Spleen (tissue), 11 donors: Measurements from ENCODE around the gene SKI. TPM values are rescaled to one million over a fixed set of nuclear protein-coding genes. Genes with fewer than 3 reads are reported as not detected.

Source experiments
- DNase-seq: peaks from one replicate; pipeline ENCODE4 v3.0.0-alpha.2; 2020
- H3K27ac ChIP-seq, 8 donors: fragments of 200-600 bp; sonication (generic) in 7 of 8; 1 replicate in 4 of 8; 2 replicates in 4 of 8; pipeline versions ENCODE4 v1.5.0 to v1.8.0; 2016 to 2021; ENCODE audit warnings: inconsistent platforms in 4 of 8, mild to moderate bottlenecking in 4 of 8, moderate library complexity in 1 of 8
- H3K27me3 ChIP-seq, 7 donors: fragments of 200-600 bp; sonication (generic) in 6 of 7; replicated peaks in 1 of 7; 1 replicate in 4 of 7; 2 replicates in 3 of 7; pipeline versions ENCODE4 v1.5.0 to v1.8.0; 2016 to 2021; ENCODE audit warnings: inconsistent platforms in 3 of 7, mild to moderate bottlenecking in 1 of 7
- H3K36me3 ChIP-seq, 6 donors: fragments of 200-600 bp; sonication (generic) in 5 of 6; 1 replicate in 4 of 6; 2 replicates in 2 of 6; pipeline versions ENCODE4 v1.5.0 to v1.8.0; 2016 to 2021; ENCODE audit warnings: inconsistent platforms in 2 of 6
- H3K4me1 ChIP-seq, 6 donors: fragments of 200-600 bp; sonication (generic) in 5 of 6; 1 replicate in 3 of 6; 2 replicates in 3 of 6; pipeline versions ENCODE4 v1.5.0 to v1.8.0; 2016 to 2021; ENCODE audit warnings: inconsistent platforms in 3 of 6
- H3K4me3 ChIP-seq, 8 donors: fragments of 200-600 bp; sonication (generic) in 7 of 8; 1 replicate in 4 of 8; 2 replicates in 4 of 8; pipeline versions ENCODE4 v1.5.0 to v1.8.0; 2016 to 2021; ENCODE audit warnings: inconsistent platforms in 4 of 8, mild to moderate bottlenecking in 4 of 8, moderate library complexity in 2 of 8
- H3K9me3 ChIP-seq, 8 donors: fragments of 200-600 bp; sonication (generic) in 7 of 8; 1 replicate in 4 of 8; 2 replicates in 4 of 8; pipeline versions ENCODE4 v1.5.0 to v1.8.0; 2016 to 2021; ENCODE audit warnings: inconsistent platforms in 4 of 8
- CTCF ChIP-seq, 11 experiments: fragments of 200-600 bp in 7 of 11; fragments of 450-650 bp in 4 of 11; sonication (generic) in 4 of 11; IDR thresholded peaks in 8 of 11; conservative IDR thresholded peaks in 3 of 11; 1 replicate in 7 of 11; 2 replicates in 4 of 11; pipeline versions ENCODE4 v1.4.0 to v1.8.0; 2016 to 2021; ENCODE audit warnings: antibody characterized with exemption in 11 of 11, inconsistent platforms in 4 of 11, mild to moderate bottlenecking in 1 of 11
- POLR2A ChIP-seq, 3 donors: fragments of 450-650 bp; IDR thresholded peaks; one replicate each; pipeline ENCODE4 v1.5.1; 2017; ENCODE audit warnings: antibody characterized with exemption in 3 of 3, mild to moderate bottlenecking in 1 of 3
- POLR2AphosphoS5 ChIP-seq, 3 donors: sonication (generic); formaldehyde crosslinking; IDR thresholded peaks; one replicate each; pipeline ENCODE4 v1.5.1; 2017; ENCODE audit warnings: antibody characterized with exemption in 3 of 3
- WGBS, 5 donors: extraction: QIAGEN DNeasy Blood & Tissue Kit in 3 of 5; methylation state at CpG; one replicate each; pipeline versions ENCODE4 v1.1.5 to v1.1.7; 2013 to 2018; 5-methylcytosine and 5-hydroxymethylcytosine counted together
- intact Hi-C: fragments of 100-400 bp; cut with DNase I; formaldehyde crosslinking; loops from one replicate; pipeline ENCODE4 v1.15.0; 2023; ENCODE audit warnings: low total_unique reads
- polyA plus RNA-seq, 3 donors: library from polyadenylated mRNA; stranded (reverse); fragments of 200-250 nt; gene quantifications; one replicate each; pipeline ENCODE4 v1.2.1, GENCODE V29; 2013
- total RNA-seq, 7 donors: library from RNA; depleted of rRNA in 3 of 7; stranded (reverse); fragments of >200 nt in 3 of 7; fragmentation: NEBNext Ultra II Directional in 4 of 7; extraction: Animal tissue kit (Norgen Biotek cat#: 25700) in 4 of 7; gene quantifications; one replicate each; pipeline versions ENCODE4 v1.1.0 to v1.2.1, GENCODE V29; 2016 to 2021
- donor health status: healthy with polysubstance abuse.
- donor health status: DM: no; HTN: no; CAD: no; lungs with moderate emphysema.
- donor health status: DM: no; HTN: no; CAD: no.
- donor health status: Bipolar disorder and iron deficiency.
- donor health status: healthy.
- donor health status: DM: no; HTN: no; CAD: no.
- donor health status: DM: yes; HTN: yes; CAD: no.

The SKI gene
- total and polyA plus RNA-seq, 10 donors: 4.4 to 100.0 (median 54.3) TPM

GRCh38 chr1:2272686-2273400, 44.7 kb downstream of the SKI start:
- H3K27me3 ChIP-seq: no peaks in the 10 kb centered on the region
- no peaks in the 10 kb centered on the region for H3K9me3 ChIP-seq
- intact Hi-C loops: no loop called here
- no peak overlapping the region for H3K4me3 ChIP-seq
- TF ChIP-seq POLR2AphosphoS5 (IDR thresholded peaks at IDR 0.05): no peak
- TF ChIP-seq POLR2A (IDR thresholded peaks at IDR 0.05): no peak
- peaks cover 54 to 100% (median 95%) of the 10 kb centered on the region in 6 donors for H3K4me1 ChIP-seq
- WGBS, 5 donors: 71 to 83% (median 77%) methylated on average over 23 to 28 of the region's 28 CpGs
- H3K36me3 ChIP-seq: peaks cover 0 to 13% (median 0%) of the 10 kb centered on the region in 6 donors
- H3K27ac ChIP-seq: peak overlapping the region in 4 of 8 donors; percentile 18 to 66 (median 52)
- DNase-seq: no peak

- H3K4me1 ChIP-seq: peaks cover 55 to 100% (median 95%) of the 10 kb centered on the region in 6 donors
- no peak for DNase-seq
- 80 to 92% (median 86%) methylated on average over 10 to 29 of the region's 29 CpGs for WGBS, 5 donors
- H3K9me3 ChIP-seq: no peaks in the 10 kb centered on the region
- no peak overlapping the region for H3K4me3 ChIP-seq
- intact Hi-C loops: no loop called here
- H3K36me3 ChIP-seq: peaks cover 0 to 15% (median 0%) of the 10 kb centered on the region in 6 donors
- TF ChIP-seq POLR2A (IDR thresholded peaks at IDR 0.05) (no peak), CTCF (IDR thresholded peaks at IDR 0.05 in 8 of 11, conservative IDR thresholded peaks at IDR 0.05 in 3 of 11) (no peak), POLR2AphosphoS5 (IDR thresholded peaks at IDR 0.05) (peak in 1 of 3 donors; percentile 16)
- H3K27me3 ChIP-seq: no peaks in the 10 kb centered on the region
- H3K27ac ChIP-seq: peak overlapping the region in 6 of 8 donors; percentile 22 to 66 (median 52)
These were observed 45.4 kb downstream of the SKI start for GRCh38 chr1:2273401-2274090.

GRCh38 chr1:2274231-2274928, 46.3 kb downstream of the SKI start:
- TF ChIP-seq POLR2A (IDR thresholded peaks at IDR 0.05): no peak
- TF ChIP-seq POLR2AphosphoS5 (IDR thresholded peaks at IDR 0.05): peak in 2 of 3 donors; percentile 10 to 16
- Histone ChIP-seq H3K27ac (peak overlapping the region in 7 of 8 donors; percentile 23 to 66 (median 63)), H3K4me3 (no peak overlapping the region), H3K9me3 (no peaks in the 10 kb centered on the region), H3K4me1 (peaks cover 61 to 100% (median 95%) of the 10 kb centered on the region in 6 donors), H3K36me3 (peaks cover 0 to 10% (median 0%) of the 10 kb centered on the region in 6 donors), H3K27me3 (no peaks in the 10 kb centered on the region)
- intact Hi-C loops: no loop called here
- WGBS, 5 donors: 80 to 91% (median 82%) methylated on average over 18 to 24 of the region's 24 CpGs
- DNase-seq: no peak

GRCh38 chr1:2274929-2275475, 46.9 kb downstream of the SKI start:
- TF ChIP-seq CTCF (IDR thresholded peaks at IDR 0.05 in 8 of 11, conservative IDR thresholded peaks at IDR 0.05 in 3 of 11) (no peak), POLR2AphosphoS5 (IDR thresholded peaks at IDR 0.05) (peak in 2 of 3 donors; percentile 14 to 19)
- H3K27me3 ChIP-seq: no peaks in the 10 kb centered on the region
- no peak overlapping the region for H3K4me3 ChIP-seq
- intact Hi-C loops: no loop called here
- H3K27ac ChIP-seq: peak overlapping the region in 7 of 8 donors; percentile 15 to 66 (median 63)
- no peak for DNase-seq
- H3K4me1 ChIP-seq: peaks cover 67 to 100% (median 98%) of the 10 kb centered on the region in 6 donors
- peaks cover 0 to 10% (median 0%) of the 10 kb centered on the region in 6 donors for H3K36me3 ChIP-seq
- WGBS, 5 donors: 30 to 58% (median 54%) methylated on average over 16 to 21 of the region's 21 CpGs
- no peaks in the 10 kb centered on the region for H3K9me3 ChIP-seq
